ENCODE results near the gene LMX1A.

DNA sequence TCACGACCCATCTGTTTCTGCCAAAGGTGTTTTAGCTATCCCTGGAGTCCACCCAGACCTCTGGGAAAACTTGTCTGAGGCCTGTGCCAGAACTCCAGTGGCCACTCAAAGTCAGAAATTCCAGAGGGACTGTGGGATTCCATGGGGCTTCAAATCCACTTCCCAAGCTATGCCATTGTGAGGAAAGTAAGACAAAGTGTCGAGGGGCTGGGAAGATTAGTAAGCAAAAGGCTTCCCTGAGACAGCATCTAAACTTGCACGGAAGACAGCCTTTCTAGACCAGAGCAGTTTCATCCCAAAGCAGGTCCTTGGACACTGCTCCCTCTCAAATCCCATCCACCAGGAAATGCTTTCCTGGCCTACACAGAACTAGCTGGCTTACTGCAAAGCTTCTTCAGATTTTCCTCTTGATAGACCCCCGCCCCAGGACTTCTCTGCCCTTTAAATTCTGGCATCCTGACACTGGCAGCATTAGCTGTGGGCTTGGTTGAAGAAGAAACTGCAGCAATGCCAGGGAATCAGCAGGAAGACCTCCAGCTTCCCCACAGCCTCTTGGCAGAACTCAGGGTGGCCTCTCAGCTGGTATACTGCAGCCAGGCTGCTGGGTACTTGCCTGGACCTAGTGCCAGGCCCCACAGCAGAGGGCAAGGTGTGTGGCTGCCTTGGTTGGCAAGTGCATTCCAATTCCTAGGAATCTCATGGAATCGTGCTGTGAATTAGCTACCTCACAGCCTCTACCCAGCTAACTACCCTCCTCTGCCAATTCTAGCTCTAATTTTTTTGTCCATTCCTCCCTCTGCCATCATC, 27.3 kb upstream of the LMX1A start:
- TF ChIP-seq, protein P1, sequence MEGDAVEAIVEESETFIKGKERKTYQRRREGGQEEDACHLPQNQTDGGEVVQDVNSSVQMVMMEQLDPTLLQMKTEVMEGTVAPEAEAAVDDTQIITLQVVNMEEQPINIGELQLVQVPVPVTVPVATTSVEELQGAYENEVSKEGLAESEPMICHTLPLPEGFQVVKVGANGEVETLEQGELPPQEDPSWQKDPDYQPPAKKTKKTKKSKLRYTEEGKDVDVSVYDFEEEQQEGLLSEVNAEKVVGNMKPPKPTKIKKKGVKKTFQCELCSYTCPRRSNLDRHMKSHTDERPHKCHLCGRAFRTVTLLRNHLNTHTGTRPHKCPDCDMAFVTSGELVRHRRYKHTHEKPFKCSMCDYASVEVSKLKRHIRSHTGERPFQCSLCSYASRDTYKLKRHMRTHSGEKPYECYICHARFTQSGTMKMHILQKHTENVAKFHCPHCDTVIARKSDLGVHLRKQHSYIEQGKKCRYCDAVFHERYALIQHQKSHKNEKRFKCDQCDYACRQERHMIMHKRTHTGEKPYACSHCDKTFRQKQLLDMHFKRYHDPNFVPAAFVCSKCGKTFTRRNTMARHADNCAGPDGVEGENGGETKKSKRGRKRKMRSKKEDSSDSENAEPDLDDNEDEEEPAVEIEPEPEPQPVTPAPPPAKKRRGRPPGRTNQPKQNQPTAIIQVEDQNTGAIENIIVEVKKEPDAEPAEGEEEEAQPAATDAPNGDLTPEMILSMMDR (IDR thresholded peaks at IDR 0.05): no peak
- TF ChIP-seq POLR2A (IDR thresholded peaks at IDR 0.05): no peak

All from gastroesophageal sphincter (tissue), 3 donors.